Esophagus muscularis mucosa (tissue), 3 donors: ENCODE results near the gene NAPA.

Source experiments
- EP300 ChIP-seq: sonication (generic); formaldehyde crosslinking; IDR thresholded peaks from one replicate; pipeline ENCODE4 v1.6.1; 2017; ENCODE audit warnings: antibody characterized with exemption
- TF ChIP-seq, protein P1 (sequence below), 3 experiments: fragments of 200-600 bp in 2 of 3; fragments of 450-650 bp in 1 of 3; sonication (generic) in 2 of 3; IDR thresholded peaks; one replicate each; pipeline ENCODE4 v1.5.1; 2017 to 2019; ENCODE audit warnings: antibody characterized with exemption in 3 of 3, mild to moderate bottlenecking in 2 of 3, moderate library complexity in 1 of 3

DNA sequence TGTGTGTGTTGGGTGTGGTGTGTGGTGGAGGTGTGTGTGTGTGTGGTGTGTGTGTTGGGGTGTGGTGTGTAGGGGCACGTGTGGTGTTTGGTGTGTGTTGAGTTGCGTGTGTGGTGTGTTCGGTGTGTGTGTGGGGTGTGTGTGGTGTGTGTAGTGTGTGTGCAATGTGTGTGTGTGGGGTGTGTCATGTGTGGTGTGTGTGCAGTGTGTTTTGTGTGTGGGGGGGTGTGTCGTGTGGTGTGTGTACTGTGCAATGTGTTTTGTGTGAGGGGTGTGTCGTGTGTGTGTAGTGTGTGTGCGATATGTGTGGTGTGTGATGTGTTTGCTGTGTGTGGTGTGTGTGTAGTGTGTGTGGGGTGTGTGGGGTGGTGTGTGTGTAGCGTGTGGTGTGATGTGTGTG, 24.8 kb downstream of the NAPA start:
- TF ChIP-seq EP300: no peak
- TF ChIP-seq, protein P1, sequence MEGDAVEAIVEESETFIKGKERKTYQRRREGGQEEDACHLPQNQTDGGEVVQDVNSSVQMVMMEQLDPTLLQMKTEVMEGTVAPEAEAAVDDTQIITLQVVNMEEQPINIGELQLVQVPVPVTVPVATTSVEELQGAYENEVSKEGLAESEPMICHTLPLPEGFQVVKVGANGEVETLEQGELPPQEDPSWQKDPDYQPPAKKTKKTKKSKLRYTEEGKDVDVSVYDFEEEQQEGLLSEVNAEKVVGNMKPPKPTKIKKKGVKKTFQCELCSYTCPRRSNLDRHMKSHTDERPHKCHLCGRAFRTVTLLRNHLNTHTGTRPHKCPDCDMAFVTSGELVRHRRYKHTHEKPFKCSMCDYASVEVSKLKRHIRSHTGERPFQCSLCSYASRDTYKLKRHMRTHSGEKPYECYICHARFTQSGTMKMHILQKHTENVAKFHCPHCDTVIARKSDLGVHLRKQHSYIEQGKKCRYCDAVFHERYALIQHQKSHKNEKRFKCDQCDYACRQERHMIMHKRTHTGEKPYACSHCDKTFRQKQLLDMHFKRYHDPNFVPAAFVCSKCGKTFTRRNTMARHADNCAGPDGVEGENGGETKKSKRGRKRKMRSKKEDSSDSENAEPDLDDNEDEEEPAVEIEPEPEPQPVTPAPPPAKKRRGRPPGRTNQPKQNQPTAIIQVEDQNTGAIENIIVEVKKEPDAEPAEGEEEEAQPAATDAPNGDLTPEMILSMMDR (IDR thresholded peaks at IDR 0.05): no peak
